Lung (tissue), 12 donors: ENCODE measurements around the gene C2CD3. TPM values are rescaled to one million over a fixed set of nuclear protein-coding genes. Genes with fewer than 3 reads are reported as not detected.

Experiments used
- ATAC-seq: fragments of 200-7000 bp; cut with Tn5 transposase; one replicate; pipeline ENCODE4 v1.9.1; 2020; ENCODE audit warnings: moderate number of reproducible peaks; ENCODE audit not compliant: insufficient read depth, low FRiP score
- DNase-seq, 3 donors: peaks; one replicate each; pipeline ENCODE4 v3.0.0-alpha.2; 2013 to 2017
- H3K27ac ChIP-seq, 2 donors: one replicate each; pipeline ENCODE4 v1.5.1; 2013; ENCODE audit warnings: mild to moderate bottlenecking in 2 of 2, moderate library complexity in 2 of 2, control low read depth in 1 of 2, inconsistent platforms in 1 of 2, low read depth in 1 of 2, low read length in 1 of 2
- H3K27me3 ChIP-seq, 3 donors: one replicate each; pipeline ENCODE4 v1.5.1; 2013; ENCODE audit warnings: low read length in 2 of 3; ENCODE audit not compliant: control insufficient read depth in 3 of 3, insufficient read depth in 3 of 3
- H3K36me3 ChIP-seq, 4 donors: one replicate each; pipeline ENCODE4 v1.5.1; 2013; ENCODE audit warnings: low read length in 4 of 4, mild to moderate bottlenecking in 1 of 4, moderate library complexity in 1 of 4; ENCODE audit not compliant: control insufficient read depth in 4 of 4, insufficient read depth in 4 of 4
- H3K4me1 ChIP-seq, 5 donors: one replicate each; pipeline ENCODE4 v1.5.1; 2013; ENCODE audit warnings: low read length in 5 of 5, mild to moderate bottlenecking in 2 of 5, moderate library complexity in 1 of 5; ENCODE audit not compliant: control insufficient read depth in 5 of 5, insufficient read depth in 5 of 5
- H3K4me3 ChIP-seq: one replicate; pipeline ENCODE4 v1.5.1; 2013; ENCODE audit warnings: mild to moderate bottlenecking, control low read depth, moderate library complexity
- H3K9ac ChIP-seq, 2 donors: one replicate each; pipeline ENCODE4 v1.5.1; 2013; ENCODE audit warnings: low read length in 2 of 2, control low read depth in 1 of 2; ENCODE audit not compliant: insufficient read depth in 1 of 2
- H3K9me3 ChIP-seq, 4 donors: one replicate each; pipeline ENCODE4 v1.5.1; 2013; ENCODE audit warnings: low read length in 3 of 4, mild to moderate bottlenecking in 1 of 4, moderate library complexity in 1 of 4; ENCODE audit not compliant: control insufficient read depth in 4 of 4, insufficient read depth in 3 of 4
- WGBS, 2 donors: extraction: QIAGEN DNeasy Blood & Tissue Kit; methylation state at CpG; one replicate each; pipeline ENCODE4 v1.1.7; 2013; 5-methylcytosine and 5-hydroxymethylcytosine counted together
- polyA plus RNA-seq, 2 donors: library from polyadenylated mRNA; stranded (reverse); fragments of 200-250 nt; gene quantifications; one replicate each; pipeline ENCODE4 v1.2.1, GENCODE V29; 2013
- total RNA-seq, 2 donors: library from RNA; depleted of rRNA in 1 of 2; stranded (reverse); fragments of >200 nt in 1 of 2; gene quantifications; one replicate each; pipeline ENCODE4 v1.2.1, GENCODE V29; 2014 to 2021
- TF ChIP-seq, protein P1 (sequence below): IDR thresholded peaks from 2 replicates; pipeline ENCODE4 v1.5.1; 2012; ENCODE audit warnings: mild to moderate bottlenecking; ENCODE audit errors: control extremely low read depth, extremely low read depth
- donor health status: control.
- donor health status: control.
- donor health status: Bipolar disorder and iron deficiency.
- donor health status: healthy.
- donor health status: DM: yes; HTN: yes; CAD: no.

Gene C2CD3
- total and polyA plus RNA-seq, 4 donors: 10.2 to 31.3 (median 20.7) TPM

DNA sequence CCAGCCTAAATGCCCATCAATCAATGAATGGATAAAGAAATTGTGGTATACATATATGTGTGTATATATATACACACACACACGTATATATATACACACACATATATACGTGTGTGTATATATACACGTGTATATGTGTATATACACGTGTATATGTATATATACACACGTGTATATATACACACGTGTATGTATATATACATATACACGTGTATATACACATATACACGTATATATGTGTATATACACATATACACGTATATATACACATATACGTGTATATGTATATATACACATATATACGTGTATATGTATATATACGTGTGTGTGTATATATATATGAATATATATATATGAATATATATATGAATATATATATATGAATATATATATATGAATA, 54.1 kb downstream of the C2CD3 start:
- ATAC-seq (no peak), DNase-seq (no peak)
- H3K4me3 ChIP-seq: no peak overlapping the region
- H3K36me3 ChIP-seq: peaks cover 9 to 27% (median 20%) of the 10 kb centered on the region in 4 donors
- H3K27me3 ChIP-seq: no peaks in the 10 kb centered on the region
- 94 to 95% methylated on average over 12 of the region's 12 CpGs for WGBS, 2 donors
- H3K4me1 ChIP-seq: no peaks in the 10 kb centered on the region
- no peaks in the 10 kb centered on the region for H3K9me3 ChIP-seq
- TF ChIP-seq, protein P1, sequence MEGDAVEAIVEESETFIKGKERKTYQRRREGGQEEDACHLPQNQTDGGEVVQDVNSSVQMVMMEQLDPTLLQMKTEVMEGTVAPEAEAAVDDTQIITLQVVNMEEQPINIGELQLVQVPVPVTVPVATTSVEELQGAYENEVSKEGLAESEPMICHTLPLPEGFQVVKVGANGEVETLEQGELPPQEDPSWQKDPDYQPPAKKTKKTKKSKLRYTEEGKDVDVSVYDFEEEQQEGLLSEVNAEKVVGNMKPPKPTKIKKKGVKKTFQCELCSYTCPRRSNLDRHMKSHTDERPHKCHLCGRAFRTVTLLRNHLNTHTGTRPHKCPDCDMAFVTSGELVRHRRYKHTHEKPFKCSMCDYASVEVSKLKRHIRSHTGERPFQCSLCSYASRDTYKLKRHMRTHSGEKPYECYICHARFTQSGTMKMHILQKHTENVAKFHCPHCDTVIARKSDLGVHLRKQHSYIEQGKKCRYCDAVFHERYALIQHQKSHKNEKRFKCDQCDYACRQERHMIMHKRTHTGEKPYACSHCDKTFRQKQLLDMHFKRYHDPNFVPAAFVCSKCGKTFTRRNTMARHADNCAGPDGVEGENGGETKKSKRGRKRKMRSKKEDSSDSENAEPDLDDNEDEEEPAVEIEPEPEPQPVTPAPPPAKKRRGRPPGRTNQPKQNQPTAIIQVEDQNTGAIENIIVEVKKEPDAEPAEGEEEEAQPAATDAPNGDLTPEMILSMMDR: no peak
- no peak overlapping the region for H3K27ac ChIP-seq
- no peak overlapping the region for H3K9ac ChIP-seq

DNA sequence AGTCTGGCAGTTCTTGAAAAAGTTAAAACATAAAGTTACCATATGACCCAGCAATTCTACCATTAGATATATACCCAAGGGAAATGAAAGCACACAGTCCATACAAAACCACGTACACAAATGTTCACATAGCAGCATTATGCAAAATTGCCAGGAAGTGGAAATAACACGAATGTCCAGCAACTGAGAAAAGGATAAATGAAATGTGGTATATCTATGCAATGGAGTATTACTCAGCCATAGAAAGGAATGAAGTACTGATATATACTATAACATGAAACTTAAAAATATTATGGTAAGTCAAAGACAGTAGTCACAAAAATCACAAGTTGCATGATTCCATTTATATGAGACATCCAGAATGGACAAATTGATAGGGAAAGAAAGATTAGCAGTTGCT, 57.9 kb downstream of the C2CD3 start:
- H3K27ac ChIP-seq: no peak overlapping the region
- no peaks in the 10 kb centered on the region for H3K4me1 ChIP-seq
- WGBS, 2 donors: 88 to 91% methylated on average over 2 of the region's 2 CpGs
- H3K36me3 ChIP-seq: peaks cover 4 to 28% (median 20%) of the 10 kb centered on the region in 4 donors
- no peak overlapping the region for H3K4me3 ChIP-seq
- no peak for ATAC-seq
- no peaks in the 10 kb centered on the region for H3K9me3 ChIP-seq
- H3K9ac ChIP-seq: no peak overlapping the region
- TF ChIP-seq, protein P1: no peak
- no peak for DNase-seq
- H3K27me3 ChIP-seq: no peaks in the 10 kb centered on the region

DNA sequence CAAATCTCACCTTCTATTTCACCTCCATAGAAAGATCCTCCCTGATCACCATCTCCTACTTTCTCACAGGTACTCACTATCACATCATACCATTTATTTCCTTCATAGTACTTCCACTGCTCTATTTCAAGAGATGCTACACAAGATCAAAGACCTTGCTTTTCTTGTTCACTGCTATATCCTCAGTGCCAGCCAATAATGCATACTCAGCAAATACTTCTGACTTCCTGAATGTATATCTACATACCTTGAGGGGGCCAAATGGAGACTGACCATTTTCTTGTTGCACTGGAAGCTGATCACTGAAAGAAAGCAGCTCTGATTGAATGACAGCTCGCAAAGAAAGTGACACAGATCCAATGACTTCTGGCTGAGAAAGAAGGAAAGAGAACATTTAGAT, 64.7 kb downstream of the C2CD3 start:
- H3K4me3 ChIP-seq: no peak overlapping the region
- no peak overlapping the region for H3K27ac ChIP-seq
- peaks cover 6 to 37% (median 12%) of the 10 kb centered on the region in 4 donors for H3K36me3 ChIP-seq
- no peaks in the 10 kb centered on the region for H3K27me3 ChIP-seq
- no peaks in the 10 kb centered on the region for H3K4me1 ChIP-seq
- TF ChIP-seq, protein P1: no peak
- H3K9ac ChIP-seq: no peak overlapping the region
- no peak for DNase-seq
- no peaks in the 10 kb centered on the region for H3K9me3 ChIP-seq
- no peak for ATAC-seq
- WGBS, 2 donors: 94 to 97% methylated on average over 1 of the region's 1 CpG

DNA sequence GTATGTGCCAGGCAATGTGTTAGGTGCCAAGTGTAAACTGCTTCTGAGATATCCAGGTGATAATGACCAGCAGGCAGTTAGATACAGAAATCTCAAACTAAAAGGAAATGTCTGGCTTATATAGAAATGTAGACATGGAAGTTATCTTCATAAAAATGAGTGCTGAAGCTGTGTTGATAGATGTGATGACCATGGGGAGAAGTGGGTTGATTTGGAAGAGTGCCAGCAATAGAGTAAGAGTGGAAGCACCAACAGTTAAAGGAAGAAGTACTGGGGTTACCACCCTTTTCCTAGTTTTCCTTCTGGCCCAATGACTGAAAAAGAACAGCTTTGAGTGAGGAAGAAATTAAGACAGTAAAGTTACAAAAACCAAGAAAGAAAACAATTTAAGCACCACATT, 68.5 kb downstream of the C2CD3 start:
- ATAC-seq: no peak
- no peaks in the 10 kb centered on the region for H3K4me1 ChIP-seq
- no peak for DNase-seq
- H3K27ac ChIP-seq: no peak overlapping the region
- H3K4me3 ChIP-seq: no peak overlapping the region
- H3K27me3 ChIP-seq: no peaks in the 10 kb centered on the region
- H3K9ac ChIP-seq: no peak overlapping the region
- H3K36me3 ChIP-seq: peaks cover 12 to 42% (median 19%) of the 10 kb centered on the region in 4 donors
- no peaks in the 10 kb centered on the region for H3K9me3 ChIP-seq
- TF ChIP-seq, protein P1: no peak
